IMR-90 (cell line): ENCODE data around the gene OR6J1.

Source experiments
- CEBPB ChIP-seq: IDR thresholded peaks from 2 replicates; pipeline ENCODE4 v1.6.1; 2012; ENCODE audit warnings: low read depth, low read length, improper control_type of control experiment
- CTCF ChIP-seq: conservative IDR thresholded peaks from 2 replicates; pipeline ENCODE4 v1.5.1; 2012; ENCODE audit warnings: mild to moderate bottlenecking, low read depth, low read length, improper control_type of control experiment
- ELK1 ChIP-seq: fragments of 150-350 bp; IDR thresholded peaks from 2 replicates; pipeline ENCODE4 v1.6.1; 2016; ENCODE audit warnings: low read depth, mild to moderate bottlenecking, low read length, moderate library complexity, borderline replicate concordance
- MAFK ChIP-seq: IDR thresholded peaks from 2 replicates; pipeline ENCODE4 v1.6.1; 2012; ENCODE audit warnings: low read depth, low read length, improper control_type of control experiment
- MAZ ChIP-seq: IDR thresholded peaks from 2 replicates; pipeline ENCODE4 v1.6.1; 2012; ENCODE audit warnings: low read depth, mild to moderate bottlenecking, low read length, improper control_type of control experiment, moderate library complexity, borderline replicate concordance
- POLR2A ChIP-seq: IDR thresholded peaks from 2 replicates; pipeline ENCODE4 v1.6.1; 2012; ENCODE audit warnings: mild to moderate bottlenecking, low read depth, low read length
- RAD21 ChIP-seq: IDR thresholded peaks from 2 replicates; pipeline ENCODE4 v1.6.1; 2012; ENCODE audit warnings: low read length, improper control_type of control experiment
- RFX5 ChIP-seq: IDR thresholded peaks from 2 replicates; pipeline ENCODE4 v1.8.0; 2012; ENCODE audit warnings: low read depth, mild to moderate bottlenecking, low read length, moderate library complexity
- SMC3 ChIP-seq: fragments of 150-350 bp; IDR thresholded peaks from 2 replicates; pipeline ENCODE4 v1.6.1; 2016; ENCODE audit warnings: low read depth, mild to moderate bottlenecking, antibody characterized with exemption, low read length, moderate library complexity
- USF2 ChIP-seq: fragments of 150-350 bp; IDR thresholded peaks from 2 replicates; pipeline ENCODE4 v1.6.1; 2017; ENCODE audit warnings: mild to moderate bottlenecking, antibody characterized with exemption, low read length, low read depth

GRCh38 chr14:22656945-22657731, 13.0 kb upstream of the OR6J1 start:
- TF ChIP-seq RFX5 (no peak), CTCF (no peak), MAZ (no peak), SMC3 (no peak), MAFK (no peak), POLR2A (no peak), ELK1 (no peak), USF2 (no peak), CEBPB (no peak), RAD21 (no peak)
